ENCODE data around the gene IL23R.

DNA sequence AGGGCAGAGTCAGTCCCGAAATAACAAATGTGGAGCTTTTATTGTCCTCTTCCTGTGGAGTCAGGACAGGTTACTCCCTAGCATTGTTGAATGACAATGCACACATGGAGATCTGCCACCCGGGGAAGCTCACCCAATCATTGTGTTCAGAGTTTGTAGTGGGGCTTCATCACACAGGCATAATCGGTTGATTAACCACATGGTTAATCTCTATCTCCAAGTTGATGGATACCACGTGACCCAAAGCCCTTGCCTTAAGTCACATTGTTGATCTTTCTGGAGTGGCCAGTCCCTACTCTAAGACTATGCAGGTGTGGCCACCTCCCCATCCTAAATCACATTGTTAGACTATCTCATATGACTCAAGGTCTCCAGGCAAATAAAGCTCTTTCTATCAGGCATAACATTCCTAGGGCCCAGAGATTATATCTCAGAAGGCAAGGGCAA, 28.9 kb upstream of the IL23R start:
- TF ChIP-seq, protein P1, sequence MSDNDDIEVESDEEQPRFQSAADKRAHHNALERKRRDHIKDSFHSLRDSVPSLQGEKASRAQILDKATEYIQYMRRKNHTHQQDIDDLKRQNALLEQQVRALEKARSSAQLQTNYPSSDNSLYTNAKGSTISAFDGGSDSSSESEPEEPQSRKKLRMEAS (IDR thresholded peaks at IDR 0.05), result no peak
- no peak for TF ChIP-seq SP1 (IDR thresholded peaks at IDR 0.05)

Measured in liver (tissue), 2 donors.